H9 (cell line): ENCODE results near the gene CEP112. TPM values are rescaled to one million over a fixed set of nuclear protein-coding genes. Genes with fewer than 3 reads are reported as not detected.

Source experiments
- DNase-seq: peaks from one replicate; pipeline ENCODE4 v3.0.0-alpha.2; 2017
- H2AFZ ChIP-seq: one replicate; pipeline ENCODE4 v1.6.1; 2013; ENCODE audit warnings: mild to moderate bottlenecking, low read length, control low read depth, moderate library complexity
- H2AK5ac ChIP-seq: 2 replicates; pipeline ENCODE4 v1.6.1; 2013; ENCODE audit warnings: low read length, control low read depth, mixed read lengths; ENCODE audit not compliant: insufficient read length
- H2BK120ac ChIP-seq: one replicate; pipeline ENCODE4 v1.6.1; 2013; ENCODE audit warnings: low read depth, mild to moderate bottlenecking, low read length, control low read depth, inconsistent platforms; ENCODE audit not compliant: poor library complexity, severe bottlenecking
- H2BK12ac ChIP-seq: 2 replicates; pipeline ENCODE4 v1.6.1; 2013; ENCODE audit warnings: low read length, control low read depth, mixed read lengths, low read depth; ENCODE audit not compliant: insufficient read length
- H2BK15ac ChIP-seq: 2 replicates; pipeline ENCODE4 v1.6.1; 2013; ENCODE audit warnings: low read depth, low read length, control low read depth
- H2BK20ac ChIP-seq: one replicate; pipeline ENCODE4 v1.6.1; 2013; ENCODE audit warnings: low read depth, mild to moderate bottlenecking, low read length, control low read depth, inconsistent platforms; ENCODE audit not compliant: poor library complexity, severe bottlenecking
- H2BK5ac ChIP-seq: 2 replicates; pipeline ENCODE4 v1.6.1; 2013; ENCODE audit warnings: low read length, control low read depth, mixed read lengths; ENCODE audit not compliant: insufficient read length
- H3K14ac ChIP-seq: 2 replicates; pipeline ENCODE4 v1.6.1; 2013; ENCODE audit warnings: low read length, control low read depth; ENCODE audit not compliant: insufficient read depth
- H3K18ac ChIP-seq: 2 replicates; pipeline ENCODE4 v1.6.1; 2013; ENCODE audit warnings: low read depth, mild to moderate bottlenecking, mixed read lengths, low read length, control low read depth; ENCODE audit not compliant: insufficient read length
- H3K23ac ChIP-seq: 2 replicates; pipeline ENCODE4 v1.6.1; 2013; ENCODE audit warnings: low read length, control low read depth, mixed read lengths, low read depth; ENCODE audit not compliant: insufficient read length
- H3K23me2 ChIP-seq: 2 replicates; pipeline ENCODE4 v1.6.1; 2013; ENCODE audit warnings: low read depth, mild to moderate bottlenecking, mixed read lengths, low read length, control low read depth; ENCODE audit not compliant: insufficient read length, poor library complexity, severe bottlenecking
- H3K27ac ChIP-seq: 2 replicates; pipeline ENCODE4 v1.5.1; 2013; ENCODE audit warnings: low read length, control low read depth, mixed read lengths, low read depth; ENCODE audit not compliant: insufficient read length
- H3K27me3 ChIP-seq: 2 replicates; pipeline ENCODE4 v1.6.1; 2013; ENCODE audit warnings: low read length, control low read depth, inconsistent platforms; ENCODE audit not compliant: insufficient read depth
- H3K4ac ChIP-seq: 2 replicates; pipeline ENCODE4 v1.6.1; 2013; ENCODE audit warnings: low read depth, mild to moderate bottlenecking, control low read depth, inconsistent platforms, low read length, moderate library complexity
- H3K4me1 ChIP-seq: 2 replicates; pipeline ENCODE4 v1.6.1; 2013; ENCODE audit warnings: low read length, control low read depth, inconsistent platforms; ENCODE audit not compliant: insufficient read depth
- H3K4me2 ChIP-seq: 2 replicates; pipeline ENCODE4 v1.6.1; 2013; ENCODE audit warnings: low read length, control low read depth, mixed read lengths; ENCODE audit not compliant: insufficient read length, insufficient read depth
- H3K56ac ChIP-seq: 2 replicates; pipeline ENCODE4 v1.6.1; 2013; ENCODE audit warnings: low read depth, mild to moderate bottlenecking, mixed read lengths, low read length, control low read depth; ENCODE audit not compliant: insufficient read length
- H3K79me1 ChIP-seq: 2 replicates; pipeline ENCODE4 v1.6.1; 2013; ENCODE audit warnings: low read depth, mild to moderate bottlenecking, moderate library complexity, low read length, control low read depth, inconsistent platforms; ENCODE audit not compliant: insufficient read depth, poor library complexity, severe bottlenecking
- H3K79me2 ChIP-seq: 2 replicates; pipeline ENCODE4 v1.6.1; 2013; ENCODE audit warnings: low read length, control low read depth, inconsistent platforms; ENCODE audit not compliant: insufficient read depth
- H3K9ac ChIP-seq: 2 replicates; pipeline ENCODE4 v1.6.1; 2013; ENCODE audit warnings: low read length, control low read depth, mixed read lengths; ENCODE audit not compliant: insufficient read length; ENCODE audit errors: extremely low read depth
- H3K9me3 ChIP-seq: one replicate; pipeline ENCODE4 v1.6.1; 2013; ENCODE audit warnings: low read depth, low read length, inconsistent platforms; ENCODE audit not compliant: control insufficient read depth
- H3T11ph ChIP-seq: one replicate; pipeline ENCODE4 v1.6.1; 2013; ENCODE audit warnings: mild to moderate bottlenecking, low read length, control low read depth, inconsistent platforms
- H4K20me1 ChIP-seq: one replicate; pipeline ENCODE4 v1.6.1; 2013; ENCODE audit not compliant: control insufficient read depth, insufficient read length, insufficient read depth
- H4K5ac ChIP-seq: 2 replicates; pipeline ENCODE4 v1.6.1; 2013; ENCODE audit warnings: low read depth, mild to moderate bottlenecking, mixed read lengths, low read length, control low read depth; ENCODE audit not compliant: insufficient read length
- H4K8ac ChIP-seq: replicated peaks from 2 replicates; pipeline ENCODE4 v1.6.1; 2013; ENCODE audit warnings: low read length, control low read depth, mixed read lengths, low read depth; ENCODE audit not compliant: insufficient read length
- H4K91ac ChIP-seq: 2 replicates; pipeline ENCODE4 v1.6.1; 2013; ENCODE audit warnings: low read depth, mild to moderate bottlenecking, moderate library complexity, mixed read lengths, low read length, control low read depth; ENCODE audit not compliant: insufficient read length
- H3K27ac Mint-ChIP-seq, 3 experiments: 2 replicates in 2 of 3; 3 replicates in 1 of 3; pipeline ENCODE4 v1.8.0; 2020 to 2021; ENCODE audit warnings: mixed read lengths in 3 of 3, mild to moderate bottlenecking in 1 of 3, moderate library complexity in 1 of 3
- H3K27me3 Mint-ChIP-seq: 2 replicates; pipeline ENCODE4 v1.8.0; 2021; ENCODE audit warnings: low read depth, mild to moderate bottlenecking, moderate library complexity, mixed read lengths
- H3K36me3 Mint-ChIP-seq, 3 experiments: 2 replicates in 2 of 3; 3 replicates in 1 of 3; pipeline ENCODE4 v1.8.0; 2020 to 2021; ENCODE audit warnings: low read depth in 3 of 3, mixed read lengths in 3 of 3; ENCODE audit not compliant: insufficient read depth in 1 of 3
- H3K4me1 Mint-ChIP-seq, 2 experiments: 2 replicates each; pipeline ENCODE4 v1.8.0; 2020; ENCODE audit warnings: mixed read lengths in 2 of 2
- H3K4me3 Mint-ChIP-seq, 2 experiments: 2 replicates in 1 of 2; 3 replicates in 1 of 2; pipeline ENCODE4 v1.8.0; 2020 to 2021; ENCODE audit warnings: mild to moderate bottlenecking in 2 of 2, mixed read lengths in 2 of 2, moderate library complexity in 1 of 2
- H3K9me3 Mint-ChIP-seq, 2 experiments: 2 replicates in 1 of 2; 3 replicates in 1 of 2; pipeline ENCODE4 v1.8.0; 2020; ENCODE audit warnings: mild to moderate bottlenecking in 2 of 2, mixed read lengths in 2 of 2, moderate library complexity in 1 of 2
- WGBS: extraction: QIAGEN DNeasy Blood & Tissue Kit; methylation state at CpG from one replicate; pipeline ENCODE4 v1.1.7; 2013; ENCODE audit warnings: missing lambda C conversion rate, low lambda C conversion rate, mixed read lengths; ENCODE audit not compliant: insufficient read length; ENCODE audit errors: extremely low coverage; 5-methylcytosine and 5-hydroxymethylcytosine counted together
- total RNA-seq: library from RNA; stranded (reverse); gene quantifications from 2 replicates; pipeline ENCODE4 v1.2.1, GENCODE V29; 2021
- TF ChIP-seq, protein P1 (sequence below): fragments of 200-600 bp; sonication (generic); conservative IDR thresholded peaks from 3 replicates; pipeline ENCODE4 v1.8.0; 2021; ENCODE audit warnings: antibody characterized with exemption, mild to moderate bottlenecking

The CEP112 gene
- total RNA-seq, 1 experiment from 2014 or later, result 5.4 TPM

DNA sequence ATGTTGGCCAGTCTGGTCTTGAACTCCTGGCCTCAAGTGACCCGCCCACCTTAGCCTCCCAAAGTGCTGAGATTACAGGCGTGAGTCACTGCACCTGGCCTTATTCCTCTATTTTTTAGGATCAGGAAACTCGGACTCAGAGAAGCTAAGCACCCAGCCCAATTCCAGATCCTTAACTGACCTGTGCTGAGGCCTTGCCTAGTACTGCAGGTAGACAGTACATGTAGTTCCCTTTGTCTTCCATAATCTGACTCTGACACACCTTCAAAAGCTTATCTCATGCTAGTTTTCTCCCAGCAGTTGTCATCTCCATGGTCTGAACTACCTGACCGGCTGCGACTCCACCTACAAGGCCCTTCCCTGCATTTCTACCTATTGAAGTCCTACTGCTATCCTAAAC is 564.8 kb downstream of the CEP112 start:
- no peak overlapping the region for H3K56ac ChIP-seq
- TF ChIP-seq, protein P1, sequence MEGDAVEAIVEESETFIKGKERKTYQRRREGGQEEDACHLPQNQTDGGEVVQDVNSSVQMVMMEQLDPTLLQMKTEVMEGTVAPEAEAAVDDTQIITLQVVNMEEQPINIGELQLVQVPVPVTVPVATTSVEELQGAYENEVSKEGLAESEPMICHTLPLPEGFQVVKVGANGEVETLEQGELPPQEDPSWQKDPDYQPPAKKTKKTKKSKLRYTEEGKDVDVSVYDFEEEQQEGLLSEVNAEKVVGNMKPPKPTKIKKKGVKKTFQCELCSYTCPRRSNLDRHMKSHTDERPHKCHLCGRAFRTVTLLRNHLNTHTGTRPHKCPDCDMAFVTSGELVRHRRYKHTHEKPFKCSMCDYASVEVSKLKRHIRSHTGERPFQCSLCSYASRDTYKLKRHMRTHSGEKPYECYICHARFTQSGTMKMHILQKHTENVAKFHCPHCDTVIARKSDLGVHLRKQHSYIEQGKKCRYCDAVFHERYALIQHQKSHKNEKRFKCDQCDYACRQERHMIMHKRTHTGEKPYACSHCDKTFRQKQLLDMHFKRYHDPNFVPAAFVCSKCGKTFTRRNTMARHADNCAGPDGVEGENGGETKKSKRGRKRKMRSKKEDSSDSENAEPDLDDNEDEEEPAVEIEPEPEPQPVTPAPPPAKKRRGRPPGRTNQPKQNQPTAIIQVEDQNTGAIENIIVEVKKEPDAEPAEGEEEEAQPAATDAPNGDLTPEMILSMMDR, result no peak
- Mint-ChIP-seq H3K4me3 (no peak overlapping the region), H3K27me3 (no peaks in the 10 kb centered on the region), H3K36me3 (peaks cover 2 to 7% (median 2%) of the 10 kb centered on the region in 3 experiments; a peak in 4 of 7 replicates), H3K4me1 (peaks cover 24 to 30% of the 10 kb centered on the region in 2 experiments), H3K9me3 (peaks cover 2% of the 10 kb centered on the region in 2 experiments; a peak in 2 of 5 replicates), H3K27ac (no peak overlapping the region)
- no peaks in the 10 kb centered on the region; the same call in 1 of the 2 replicates for H3K4me1 ChIP-seq
- H2AFZ ChIP-seq, result no peak overlapping the region
- no peak overlapping the region for H3T11ph ChIP-seq
- no peaks in the 10 kb centered on the region for H3K9me3 ChIP-seq
- no peaks in the 10 kb centered on the region for H3K27me3 ChIP-seq
- no peak overlapping the region for H4K5ac ChIP-seq
- no peaks in the 10 kb centered on the region for H3K79me1 ChIP-seq
- H2BK5ac ChIP-seq, result no peak overlapping the region
- H3K23me2 ChIP-seq, result no peaks in the 10 kb centered on the region
- no peak overlapping the region for H3K18ac ChIP-seq
- no peak overlapping the region for H3K27ac ChIP-seq
- no peak overlapping the region for H3K4ac ChIP-seq
- no peak overlapping the region for H3K9ac ChIP-seq
- H2BK15ac ChIP-seq, result no peak overlapping the region
- no peak overlapping the region for H2BK120ac ChIP-seq
- H3K79me2 ChIP-seq, result no peaks in the 10 kb centered on the region
- no peak overlapping the region for H2BK20ac ChIP-seq
- DNase-seq, result no peak
- H4K8ac ChIP-seq, result no peak overlapping the region
- WGBS, result no CpG with 5 or more reads among the region's 5 CpGs
- no peak overlapping the region for H3K14ac ChIP-seq
- no peak overlapping the region for H2BK12ac ChIP-seq
- no peak overlapping the region for H3K4me2 ChIP-seq
- H3K23ac ChIP-seq, result no peak overlapping the region
- no peaks in the 10 kb centered on the region for H4K20me1 ChIP-seq
- no peak overlapping the region for H2AK5ac ChIP-seq
- no peak overlapping the region for H4K91ac ChIP-seq
